ENCODE data around the gene PFDN4.
"Not testable (repeated sequence)": the region's sequence is repeated elsewhere in the genome, so short reads cannot be mapped to it uniquely, and the experiment has no call there.

- TF ChIP-seq EZH2 (IDR thresholded peaks at IDR 0.05; ENCODE audit: low read length, missing control alignments); CTCF (conservative IDR thresholded peaks at IDR 0.05 in 1 of 2, IDR thresholded peaks at IDR 0.05 in 1 of 2; ENCODE audit: low read depth in 1 of 2, low read length in 2 of 2): not testable (repeated sequence)
These were observed 40.8 kb downstream of the PFDN4 start for GRCh38 chr20:54248705-54249104.

Measured in fibroblast of lung (primary cell).